Measurements from ENCODE around the gene TSC2.

DNA sequence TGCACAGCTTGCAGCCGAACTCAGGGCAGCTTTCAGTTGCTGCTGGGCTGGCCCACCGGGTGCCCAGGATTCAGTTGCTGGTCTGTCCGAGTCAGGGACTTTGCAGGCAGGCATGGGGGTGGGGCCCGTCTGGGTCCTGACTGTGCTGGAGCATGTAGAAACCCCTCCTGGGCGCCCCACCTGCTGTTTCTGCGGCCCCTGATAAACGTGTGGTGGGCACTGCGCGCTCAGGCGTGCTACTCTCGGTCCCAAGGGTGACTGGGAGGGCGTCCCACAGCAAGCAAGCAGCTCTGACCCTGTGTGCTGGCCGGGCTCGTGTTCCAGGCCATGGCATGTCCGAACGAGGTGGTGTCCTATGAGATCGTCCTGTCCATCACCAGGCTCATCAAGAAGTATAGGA, 12.6 kb downstream of the TSC2 start:
- TF ChIP-seq, protein P1, sequence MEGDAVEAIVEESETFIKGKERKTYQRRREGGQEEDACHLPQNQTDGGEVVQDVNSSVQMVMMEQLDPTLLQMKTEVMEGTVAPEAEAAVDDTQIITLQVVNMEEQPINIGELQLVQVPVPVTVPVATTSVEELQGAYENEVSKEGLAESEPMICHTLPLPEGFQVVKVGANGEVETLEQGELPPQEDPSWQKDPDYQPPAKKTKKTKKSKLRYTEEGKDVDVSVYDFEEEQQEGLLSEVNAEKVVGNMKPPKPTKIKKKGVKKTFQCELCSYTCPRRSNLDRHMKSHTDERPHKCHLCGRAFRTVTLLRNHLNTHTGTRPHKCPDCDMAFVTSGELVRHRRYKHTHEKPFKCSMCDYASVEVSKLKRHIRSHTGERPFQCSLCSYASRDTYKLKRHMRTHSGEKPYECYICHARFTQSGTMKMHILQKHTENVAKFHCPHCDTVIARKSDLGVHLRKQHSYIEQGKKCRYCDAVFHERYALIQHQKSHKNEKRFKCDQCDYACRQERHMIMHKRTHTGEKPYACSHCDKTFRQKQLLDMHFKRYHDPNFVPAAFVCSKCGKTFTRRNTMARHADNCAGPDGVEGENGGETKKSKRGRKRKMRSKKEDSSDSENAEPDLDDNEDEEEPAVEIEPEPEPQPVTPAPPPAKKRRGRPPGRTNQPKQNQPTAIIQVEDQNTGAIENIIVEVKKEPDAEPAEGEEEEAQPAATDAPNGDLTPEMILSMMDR (IDR thresholded peaks at IDR 0.05; ENCODE audit: low read length) = no peak
- TF ChIP-seq EZH2 (IDR thresholded peaks at IDR 0.05; ENCODE audit: borderline replicate concordance, low read length) = no peak
